Measurements from ENCODE around the gene TRAPPC12.

TRAPPC12 gene

GRCh38 chr2:3457524-3458395 is 78.3 kb downstream of the TRAPPC12 start:
- no peak for DNase-seq

GRCh38 chr2:3458396-3459184 is 79.1 kb downstream of the TRAPPC12 start:
- DNase-seq = no peak

- DNase-seq = no peak
Measured at GRCh38 chr2:3459185-3460015, 79.9 kb downstream of the TRAPPC12 start.

GRCh38 chr2:3460156-3460555 is 80.7 kb downstream of the TRAPPC12 start:
- no peak for DNase-seq

- no peak for DNase-seq
Measured at GRCh38 chr2:3460831-3461800, 81.6 kb downstream of the TRAPPC12 start.

- DNase-seq = peak; percentile 26
Measured at GRCh38 chr2:3461801-3462492, 82.5 kb downstream of the TRAPPC12 start.

- no peak for DNase-seq
Measured at GRCh38 chr2:3462493-3463104, 83.1 kb downstream of the TRAPPC12 start.

- DNase-seq = no peak
Measured at GRCh38 chr2:3463186-3463835, 83.8 kb downstream of the TRAPPC12 start.

- DNase-seq = no peak
Measured at GRCh38 chr2:3463944-3464343, 84.5 kb downstream of the TRAPPC12 start.

GRCh38 chr2:3464401-3465005 is 85.0 kb downstream of the TRAPPC12 start:
- DNase-seq = no peak

GRCh38 chr2:3465328-3465727 is 85.8 kb downstream of the TRAPPC12 start:
- no peak for DNase-seq

GRCh38 chr2:3465844-3466481 is 86.5 kb downstream of the TRAPPC12 start:
- no peak for DNase-seq

- DNase-seq = no peak
Measured at GRCh38 chr2:3466482-3466863, 87.0 kb downstream of the TRAPPC12 start.

GRCh38 chr2:3466966-3467365 is 87.5 kb downstream of the TRAPPC12 start:
- DNase-seq = no peak

GRCh38 chr2:3467654-3468053 is 88.2 kb downstream of the TRAPPC12 start:
- no peak for DNase-seq

GRCh38 chr2:3468296-3468988 is 88.9 kb downstream of the TRAPPC12 start:
- no peak for DNase-seq

- DNase-seq = no peak
Measured at GRCh38 chr2:3469486-3469885, 90.0 kb downstream of the TRAPPC12 start.

- no peak for DNase-seq
Measured at GRCh38 chr2:3470166-3470651, 90.7 kb downstream of the TRAPPC12 start.
